Endothelial cell of umbilical vein (primary cell): ENCODE results near the gene WDR82. TPM values are rescaled to one million over a fixed set of nuclear protein-coding genes. Genes with fewer than 3 reads are reported as not detected.
"Not testable (repeated sequence)": the region's sequence is repeated elsewhere in the genome, so short reads cannot be mapped to it uniquely, and the experiment has no call there.

ENCODE experiments used
- BruUV-seq: library from RNA; stranded (reverse); fragments of 400-500 nt; replicated peaks from 2 replicates; lab custom pipeline; 2021; lab: Mats Ljungman, UMichigan
- CTCF ChIA-PET: fragments of 300-600, 350-600 bp; sonication (Branson Sonifier 250); formaldehyde crosslinking; loops from one replicate; lab custom pipeline; 2021; ENCODE audit warnings: antibody characterized with exemption, inconsistent platforms; lab: Charles Lee
- POLR2A ChIA-PET: fragments of 300-600, 350-600 bp; sonication (Branson Sonifier 250); formaldehyde crosslinking; loops from one replicate; lab custom pipeline; 2021; ENCODE audit warnings: antibody characterized with exemption, inconsistent platforms; lab: Charles Lee
- DNase-seq: peaks from one replicate; pipeline ENCODE4 v3.0.0-alpha.2; 2011; ENCODE audit warnings: low read depth, low spot score
- FAIRE-seq: peaks from 2 replicates; lab custom pipeline; 2011; peaks lifted over from hg19 to GRCh38; lab: Jason Lieb, UNC
- H2AFZ ChIP-seq: 2 replicates; pipeline ENCODE4 v1.6.0; 2012; ENCODE audit warnings: low read depth, low read length, control low read depth, inconsistent platforms
- H3K27ac ChIP-seq: 2 replicates; pipeline ENCODE4 v1.5.1; 2011; ENCODE audit warnings: low read depth, mild to moderate bottlenecking, control low read depth, low read length, moderate library complexity; ENCODE audit not compliant: insufficient read depth
- H3K27me3 ChIP-seq, 2 experiments: 2 replicates each; pipeline versions ENCODE4 v1.6.0 to v1.6.1; 2011; ENCODE audit warnings: low read length in 2 of 2, mixed read lengths in 1 of 2; ENCODE audit not compliant: control insufficient read depth in 2 of 2, insufficient read depth in 2 of 2
- H3K36me3 ChIP-seq, 2 experiments: 2 replicates in 1 of 2; 3 replicates in 1 of 2; pipeline ENCODE4 v1.5.1; 2011; ENCODE audit warnings: low read length in 2 of 2, mild to moderate bottlenecking in 1 of 2, moderate library complexity in 1 of 2; ENCODE audit not compliant: control insufficient read depth in 2 of 2, insufficient read depth in 2 of 2; ENCODE audit errors: extremely low read depth in 1 of 2
- H3K4me1 ChIP-seq: 3 replicates; pipeline ENCODE4 v1.5.1; 2011; ENCODE audit warnings: mild to moderate bottlenecking, low read length; ENCODE audit not compliant: control insufficient read depth, insufficient read depth; ENCODE audit errors: extremely low read depth
- H3K4me2 ChIP-seq: 2 replicates; pipeline ENCODE4 v1.6.1; 2011; ENCODE audit warnings: low read length, control low read depth, mixed read lengths; ENCODE audit not compliant: insufficient read depth
- H3K4me3 ChIP-seq, 3 experiments: fragments of 200-600 bp in 1 of 3; sonication (generic), shearing (Covaris generic) in 1 of 3; replicated peaks in 1 of 3; 2 replicates each; pipeline ENCODE4 v1.5.1; 2011 to 2016; ENCODE audit warnings: control low read depth in 3 of 3, low read length in 3 of 3, mild to moderate bottlenecking in 2 of 3, inconsistent platforms in 1 of 3, low read depth in 1 of 3, moderate library complexity in 1 of 3; ENCODE audit not compliant: insufficient read depth in 1 of 3
- H3K79me2 ChIP-seq: 2 replicates; pipeline ENCODE4 v1.6.0; 2012; ENCODE audit warnings: low read length, inconsistent platforms; ENCODE audit not compliant: control insufficient read depth, insufficient read depth
- H3K9ac ChIP-seq: replicated peaks from 2 replicates; pipeline ENCODE3; 2011; ENCODE audit warnings: low read length, control low read depth; ENCODE audit not compliant: insufficient read depth; ENCODE audit errors: extremely low read depth
- H3K9me1 ChIP-seq: replicated peaks from 3 replicates; pipeline ENCODE4 v1.6.0; 2011; ENCODE audit warnings: mild to moderate bottlenecking, low read length; ENCODE audit not compliant: control insufficient read depth, insufficient read depth; ENCODE audit errors: extremely low read depth
- H3K9me3 ChIP-seq: replicated peaks from 2 replicates; pipeline ENCODE4 v1.5.1; 2012; ENCODE audit warnings: low read length, inconsistent platforms; ENCODE audit not compliant: control insufficient read depth, insufficient read depth
- H4K20me1 ChIP-seq: replicated peaks from 2 replicates; pipeline ENCODE3; 2011; ENCODE audit warnings: mild to moderate bottlenecking, low read length; ENCODE audit not compliant: control insufficient read depth, insufficient read depth; ENCODE audit errors: extremely low read depth
- CTCF ChIP-seq, 2 donors: IDR thresholded peaks; 1 replicate in 1 of 2; 2 replicates in 1 of 2; pipeline ENCODE4 v1.5.1; 2011; ENCODE audit warnings: low read length in 2 of 2, mild to moderate bottlenecking in 2 of 2, moderate library complexity in 2 of 2, control low read depth in 1 of 2, inconsistent platforms in 1 of 2, low read depth in 1 of 2; ENCODE audit not compliant: insufficient read depth in 1 of 2; ENCODE audit errors: extremely low read depth in 1 of 2
- FOS ChIP-seq: IDR thresholded peaks from 2 replicates; pipeline ENCODE4 v1.6.1; 2011; ENCODE audit warnings: mild to moderate bottlenecking, low read length, moderate library complexity, borderline replicate concordance; ENCODE audit not compliant: insufficient read depth
- MAX ChIP-seq: IDR thresholded peaks from 2 replicates; pipeline ENCODE4 v1.6.1; 2011; ENCODE audit not compliant: insufficient read depth, insufficient read length
- POLR2A ChIP-seq: IDR thresholded peaks from 2 replicates; pipeline ENCODE4 v1.6.1; 2012; ENCODE audit warnings: low read depth, mild to moderate bottlenecking, control low read depth, low read length
- POLR2AphosphoS5 ChIP-seq: IDR thresholded peaks from 2 replicates; pipeline ENCODE4 v1.6.1; 2012; ENCODE audit warnings: low read depth, mild to moderate bottlenecking, control low read depth, low read length, moderate library complexity; ENCODE audit not compliant: insufficient read depth
- dilution Hi-C: fragments of 300-500 bp; cut with MboI; formaldehyde crosslinking; loops from one replicate; pipeline ENCODE4 v1.15.0; 2019; ENCODE audit warnings: low sequenced_read_pairs; ENCODE audit not compliant: extremely low pct_ligation_motif_present
- intact Hi-C: fragments of 100-400 bp; cut with micrococcal nuclease; formaldehyde crosslinking; loops from one replicate; pipeline ENCODE4 v1.10.0; 2022
- polyA plus RNA-seq, 4 experiments: library from polyadenylated mRNA; depleted of rRNA in 3 of 4; stranded (reverse) in 3 of 4; unstranded in 1 of 4; fragments of >200 nt; gene quantifications; 2 replicates each; pipeline versions ENCODE4 v1.2.1 to v1.2.3, GENCODE V29; 2011 to 2012; ENCODE audit warnings: missing spikeins in 1 of 4
- total RNA-seq: library from RNA; stranded (reverse); gene quantifications from 2 replicates; pipeline ENCODE4 v1.2.3, GENCODE V29; 2021

The WDR82 gene
- total and polyA plus RNA-seq, 2 donors (not counting 3 experiments of a cell fraction or from before 2014, with no cell fraction given): 39.9 to 71.3 TPM

- Histone ChIP-seq H3K9ac (peak overlapping the region; percentile 87), H3K4me1 (peaks cover 38% of the 10 kb centered on the region), H3K79me2 (peaks cover 58% of the 10 kb centered on the region), H3K4me3 (peak overlapping the region; percentile 24 to 96 (median 87)), H3K9me1 (no peaks in the 10 kb centered on the region), H3K36me3 (peaks cover 0 to 4% of the 10 kb centered on the region in 2 experiments), H4K20me1 (no peaks in the 10 kb centered on the region), H2AFZ (no peak overlapping the region), H3K27ac (peak overlapping the region; percentile 62), H3K9me3 (no peaks in the 10 kb centered on the region), H3K4me2 (peak overlapping the region; percentile 86), H3K27me3 (no peaks in the 10 kb centered on the region)
- ChIA-PET POLR2A (interaction anchor here (2.2 to 2.9 kb wide), 2 partner anchors 11 to 60 kb away, joined by 8 to 9 read pairs; partner anchors contain the start of gene GLYCTK), CTCF (interaction anchor here (0.7 to 5.1 kb wide), 15 partner anchors 11 to 169 kb away, joined by 3 to 49 read pairs (median 4); partner anchors contain the start of genes GLYCTK, PPM1M and TWF2)
- intact Hi-C loops: loop anchor here (5.0 kb wide), 1 partner anchor 125 kb away; the partner anchor contains the start of gene POC1A
- FAIRE-seq: peak; percentile 83
- TF ChIP-seq CTCF (IDR thresholded peaks at IDR 0.05; ENCODE audit: extremely low read depth in 1 of 2, insufficient read depth in 1 of 2, low read depth in 1 of 2, low read length in 2 of 2) (no peak), POLR2AphosphoS5 (peak; percentile 81), POLR2A (peak; percentile 81), FOS (no peak), MAX (peak; percentile 57)
- TSS peak; percentile 20 for BruUV-seq
- peak; percentile 81 for DNase-seq
- dilution Hi-C loops: no loop called here
These were observed 1.1 kb downstream of the WDR82 start for GRCh38 chr3:52277071-52277964.

- dilution Hi-C loops, CTCF ChIA-PET: not testable (repeated sequence)
These were observed 3.7 kb downstream of the WDR82 start for GRCh38 chr3:52274781-52275180.

More at GRCh38 chr3:52274781-52275180, 3.7 kb downstream of the WDR82 start:
- H3K4me3 ChIP-seq, H3K9me3 ChIP-seq, DNase-seq, FAIRE-seq, H3K36me3 ChIP-seq, H3K9ac ChIP-seq, POLR2A ChIA-PET, H4K20me1 ChIP-seq, H3K9me1 ChIP-seq, H3K27ac ChIP-seq, H3K27me3 ChIP-seq, H2AFZ ChIP-seq, H3K4me2 ChIP-seq, BruUV-seq: not testable (repeated sequence)
- intact Hi-C loops: loop anchor here (5.0 kb wide), 1 partner anchor 122 kb away; the partner anchor contains the start of gene POC1A
- Histone ChIP-seq H3K4me1 (peaks cover 54% of the 10 kb centered on the region), H3K79me2 (peaks cover 79% of the 10 kb centered on the region)
